Stimulated activated CD4-positive, alpha-beta T cell treated with anti-CD3 and anti-CD28 coated beads, Interleukin-4, amount 100 ng/mL, for 24 hours (primary cell): ENCODE results near the gene POLE.
"Not testable (repeated sequence)": the region's sequence is repeated elsewhere in the genome, so short reads cannot be mapped to it uniquely, and the experiment has no call there.

ENCODE experiments used
- DNase-seq: peaks from one replicate; pipeline ENCODE4 v3.0.0-alpha.2; 2020

Gene POLE

GRCh38 chr12:132717011-132717410, 29.9 kb upstream of the POLE start:
- DNase-seq = no peak

GRCh38 chr12:132716356-132716755, 29.2 kb upstream of the POLE start:
- no peak for DNase-seq

- DNase-seq = no peak
These were observed 28.7 kb upstream of the POLE start for GRCh38 chr12:132715874-132716273.

- DNase-seq = no peak
These were observed 26.0 kb upstream of the POLE start for GRCh38 chr12:132713123-132713522.

- DNase-seq = peak; percentile 30
These were observed 24.1 kb upstream of the POLE start for GRCh38 chr12:132711080-132711843.

- peak; percentile 87 for DNase-seq
These were observed 23.4 kb upstream of the POLE start, which contains the start of gene PGAM5 for GRCh38 chr12:132710405-132711079. Gene PGAM5, plus strand, starts transcription at chr12:132710842. Its CDS starts 35 bp downstream, at chr12:132710877.

- DNase-seq = no peak
These were observed 22.9 kb upstream of the POLE start for GRCh38 chr12:132710043-132710404.

- DNase-seq = no peak
These were observed 21.0 kb upstream of the POLE start for GRCh38 chr12:132708150-132708549.

GRCh38 chr12:132707241-132707640, 20.1 kb upstream of the POLE start:
- no peak for DNase-seq

- no peak for DNase-seq
These were observed 16.5 kb upstream of the POLE start for GRCh38 chr12:132703641-132704040.

GRCh38 chr12:132702640-132703039, 15.5 kb upstream of the POLE start:
- DNase-seq = no peak

- DNase-seq = no peak
These were observed 13.2 kb upstream of the POLE start for GRCh38 chr12:132700212-132700822.

GRCh38 chr12:132698341-132698740, 11.2 kb upstream of the POLE start:
- DNase-seq = no peak

- DNase-seq = no peak
These were observed 8.3 kb upstream of the POLE start for GRCh38 chr12:132695431-132695830.

GRCh38 chr12:132694888-132695287, 7.7 kb upstream of the POLE start:
- DNase-seq = not testable (repeated sequence)

- not testable (repeated sequence) for DNase-seq
These were observed 4.9 kb upstream of the POLE start for GRCh38 chr12:132692030-132692429.

GRCh38 chr12:132690112-132690511, 3.0 kb upstream of the POLE start:
- DNase-seq = no peak

- no peak for DNase-seq
These were observed 2.1 kb upstream of the POLE start for GRCh38 chr12:132689227-132689626.

- peak; percentile 32 for DNase-seq
These were observed 324 bp downstream of the POLE start for GRCh38 chr12:132686825-132687210.

GRCh38 chr12:132685400-132685799, 1.7 kb downstream of the POLE start:
- no peak for DNase-seq

GRCh38 chr12:132677492-132677891, 9.7 kb downstream of the POLE start:
- no peak for DNase-seq

GRCh38 chr12:132675757-132676432, 11.2 kb downstream of the POLE start:
- DNase-seq = no peak

- DNase-seq = no peak
These were observed 12.6 kb downstream of the POLE start for GRCh38 chr12:132674561-132674960.
